ENCODE results near the gene IMMT.
A peak's percentile ranks its signal among the peaks of the same experiment; 100 is the strongest.

The IMMT gene

DNA sequence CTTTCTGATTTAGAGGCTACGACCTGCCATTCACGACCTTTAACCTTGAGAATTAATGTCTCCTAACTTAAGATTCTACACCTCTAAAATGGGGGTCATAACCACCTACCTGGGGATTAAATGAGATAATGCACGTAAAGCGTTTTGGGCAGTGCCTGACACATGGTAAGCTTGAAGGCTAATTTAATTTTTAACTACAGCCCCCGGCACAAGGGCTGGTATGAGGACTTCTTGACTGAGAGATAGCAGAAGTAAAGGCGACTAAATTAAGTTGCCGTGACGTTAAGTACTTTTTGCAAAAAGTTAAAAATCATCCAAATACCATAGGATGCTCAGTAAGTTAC lies 4.5 kb upstream of the IMMT start:
- DNase-seq (ENCODE audit: low read depth) = peak; percentile 25
- TF ChIP-seq, protein P1, sequence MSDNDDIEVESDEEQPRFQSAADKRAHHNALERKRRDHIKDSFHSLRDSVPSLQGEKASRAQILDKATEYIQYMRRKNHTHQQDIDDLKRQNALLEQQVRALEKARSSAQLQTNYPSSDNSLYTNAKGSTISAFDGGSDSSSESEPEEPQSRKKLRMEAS (IDR thresholded peaks at IDR 0.05; ENCODE audit: low read depth, low read length) = no peak
- TF ChIP-seq, protein P2, sequence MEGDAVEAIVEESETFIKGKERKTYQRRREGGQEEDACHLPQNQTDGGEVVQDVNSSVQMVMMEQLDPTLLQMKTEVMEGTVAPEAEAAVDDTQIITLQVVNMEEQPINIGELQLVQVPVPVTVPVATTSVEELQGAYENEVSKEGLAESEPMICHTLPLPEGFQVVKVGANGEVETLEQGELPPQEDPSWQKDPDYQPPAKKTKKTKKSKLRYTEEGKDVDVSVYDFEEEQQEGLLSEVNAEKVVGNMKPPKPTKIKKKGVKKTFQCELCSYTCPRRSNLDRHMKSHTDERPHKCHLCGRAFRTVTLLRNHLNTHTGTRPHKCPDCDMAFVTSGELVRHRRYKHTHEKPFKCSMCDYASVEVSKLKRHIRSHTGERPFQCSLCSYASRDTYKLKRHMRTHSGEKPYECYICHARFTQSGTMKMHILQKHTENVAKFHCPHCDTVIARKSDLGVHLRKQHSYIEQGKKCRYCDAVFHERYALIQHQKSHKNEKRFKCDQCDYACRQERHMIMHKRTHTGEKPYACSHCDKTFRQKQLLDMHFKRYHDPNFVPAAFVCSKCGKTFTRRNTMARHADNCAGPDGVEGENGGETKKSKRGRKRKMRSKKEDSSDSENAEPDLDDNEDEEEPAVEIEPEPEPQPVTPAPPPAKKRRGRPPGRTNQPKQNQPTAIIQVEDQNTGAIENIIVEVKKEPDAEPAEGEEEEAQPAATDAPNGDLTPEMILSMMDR (IDR thresholded peaks at IDR 0.05; ENCODE audit: low read depth, low read length) = no peak
- TF ChIP-seq POLR2A (IDR thresholded peaks at IDR 0.05; ENCODE audit: extremely low read depth, insufficient read length) (no peak), MYC (IDR thresholded peaks at IDR 0.05; ENCODE audit: low read depth, low read length) (no peak)
- peak overlapping the region; percentile 83 for H3K4me3 ChIP-seq (ENCODE audit: low read depth, low read length)

DNA sequence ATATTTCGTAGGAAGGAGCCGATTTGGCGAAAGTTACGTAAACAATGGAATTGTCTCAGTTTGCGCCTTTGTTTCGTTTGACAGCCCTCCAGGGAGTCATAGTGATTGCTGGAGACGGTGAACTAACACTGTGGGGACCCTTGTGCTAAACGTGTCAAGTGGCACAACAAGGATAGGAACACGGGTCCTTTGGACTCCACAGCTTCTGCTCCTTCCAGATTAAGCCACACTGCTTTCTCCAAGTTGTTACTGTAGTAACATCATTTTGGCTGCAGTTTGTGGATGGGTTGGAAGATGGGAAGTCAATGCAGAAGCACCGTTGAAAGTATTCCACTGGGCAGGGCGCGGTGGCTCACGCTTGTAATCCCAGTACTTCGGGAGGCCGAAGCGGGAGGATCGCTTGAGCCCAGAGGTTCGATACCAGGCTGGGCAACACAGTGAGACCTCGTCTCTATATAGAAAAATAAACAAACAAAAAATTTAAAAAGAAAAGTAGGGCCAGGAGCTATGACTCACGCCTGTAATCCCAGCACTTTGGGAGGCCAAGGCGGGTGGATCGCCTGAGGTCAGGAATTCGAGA lies 636 bp upstream of the IMMT start:
- TF ChIP-seq MYC (IDR thresholded peaks at IDR 0.05; ENCODE audit: low read depth, low read length) (no peak), POLR2A (IDR thresholded peaks at IDR 0.05; ENCODE audit: extremely low read depth, insufficient read length) (no peak)
- TF ChIP-seq, protein P1 (IDR thresholded peaks at IDR 0.05; ENCODE audit: low read depth, low read length) = no peak
- TF ChIP-seq, protein P2 (IDR thresholded peaks at IDR 0.05; ENCODE audit: low read depth, low read length) = no peak
- DNase-seq (ENCODE audit: low read depth) = no peak
- peak overlapping the region; percentile 92 for H3K4me3 ChIP-seq (ENCODE audit: low read depth, low read length)

DNA sequence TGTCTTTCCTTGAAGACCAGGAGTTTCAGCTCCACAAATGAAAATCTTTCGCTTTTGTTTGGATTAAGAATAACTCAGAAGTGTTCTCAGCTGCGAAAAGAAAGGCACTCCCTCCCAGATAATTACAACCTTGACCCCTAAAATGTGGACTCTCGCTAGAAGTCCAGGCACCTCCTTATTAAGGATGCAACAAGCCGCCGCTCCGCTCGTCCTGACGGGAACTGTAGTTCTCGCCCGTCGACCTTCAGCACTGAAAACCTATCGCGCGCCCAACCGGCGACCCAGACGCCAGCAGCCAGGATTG lies 559 bp downstream of the IMMT start:
- TF ChIP-seq, protein P1 (IDR thresholded peaks at IDR 0.05; ENCODE audit: low read depth, low read length) = peak; percentile 53
- TF ChIP-seq MYC (IDR thresholded peaks at IDR 0.05; ENCODE audit: low read depth, low read length) = no peak
- H3K4me3 ChIP-seq (ENCODE audit: low read depth, low read length) = peak overlapping the region; percentile 92
- DNase-seq (ENCODE audit: low read depth) = no peak

DNA sequence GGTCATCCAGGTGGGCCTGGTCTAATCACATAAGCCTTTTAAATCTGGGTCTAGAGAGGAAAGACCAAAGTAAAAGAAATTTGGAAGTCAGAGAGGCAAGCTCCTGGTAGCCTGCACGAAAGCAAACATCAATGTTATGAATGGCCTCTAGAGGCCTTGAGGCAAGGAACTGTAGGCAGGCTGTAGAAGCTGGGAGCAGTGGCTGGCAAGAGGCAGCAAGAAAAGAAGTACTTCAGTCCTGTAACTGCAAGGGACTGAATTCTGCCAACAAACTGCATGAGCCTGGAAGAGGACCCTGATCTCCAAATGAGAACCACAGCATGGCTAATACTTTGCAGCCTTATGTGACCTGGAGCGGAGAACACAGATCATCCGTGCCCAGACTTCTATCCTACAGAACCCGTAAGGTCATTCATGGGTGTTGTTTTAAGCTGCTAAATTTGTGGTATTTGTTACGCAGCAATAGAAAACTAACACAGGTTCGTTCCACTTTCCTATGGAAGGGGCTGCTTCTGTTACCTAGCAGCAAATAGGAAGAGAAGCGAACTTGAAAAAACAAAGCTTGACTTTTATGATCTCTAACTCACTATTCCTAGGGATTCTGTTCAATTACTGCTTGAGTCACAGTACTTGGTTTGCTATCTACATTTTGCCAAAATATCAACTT lies 1.2 kb downstream of the IMMT start:
- TF ChIP-seq MYC (IDR thresholded peaks at IDR 0.05; ENCODE audit: low read depth, low read length) = no peak
- TF ChIP-seq, protein P1 (IDR thresholded peaks at IDR 0.05; ENCODE audit: low read depth, low read length) = no peak
- no peak for TF ChIP-seq POLR2A (IDR thresholded peaks at IDR 0.05; ENCODE audit: extremely low read depth, insufficient read length)
- TF ChIP-seq, protein P2 (IDR thresholded peaks at IDR 0.05; ENCODE audit: low read depth, low read length) = no peak
- peak overlapping the region; percentile 92 for H3K4me3 ChIP-seq (ENCODE audit: low read depth, low read length)
- peak; percentile 37 for DNase-seq (ENCODE audit: low read depth)

DNA sequence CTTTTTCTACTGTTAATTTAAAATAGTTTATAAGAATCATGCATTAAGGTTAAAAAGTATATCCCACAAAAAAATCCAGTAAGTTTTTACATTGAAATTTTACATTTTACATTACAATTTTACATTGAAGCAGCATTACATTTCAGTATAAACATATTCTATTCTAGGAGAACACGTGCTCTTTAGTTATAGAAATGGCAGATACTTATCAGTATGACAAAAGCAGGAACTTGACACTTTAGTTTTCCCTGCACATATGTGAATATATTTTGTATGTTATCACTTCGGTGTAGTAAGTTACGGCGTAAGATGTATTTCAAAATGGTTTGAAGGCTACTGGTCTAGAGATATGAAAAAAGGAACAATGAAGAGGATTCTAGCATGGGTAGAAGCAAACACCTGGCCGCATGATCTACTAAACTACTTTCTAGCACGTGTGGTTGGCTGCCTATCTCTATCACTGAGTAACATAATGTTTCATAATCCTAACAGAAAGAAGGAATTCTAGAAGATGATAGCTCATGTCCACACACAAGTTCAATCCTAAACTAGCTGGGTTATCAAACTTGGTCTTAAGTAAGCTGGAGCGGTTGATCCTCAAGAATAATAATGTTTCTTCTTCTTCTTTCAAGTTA lies 5.4 kb downstream of the IMMT start:
- DNase-seq (ENCODE audit: low read depth) = no peak
- TF ChIP-seq POLR2A (IDR thresholded peaks at IDR 0.05; ENCODE audit: extremely low read depth, insufficient read length) (no peak), MYC (IDR thresholded peaks at IDR 0.05; ENCODE audit: low read depth, low read length) (no peak)
- TF ChIP-seq, protein P1 (IDR thresholded peaks at IDR 0.05; ENCODE audit: low read depth, low read length) = no peak
- TF ChIP-seq, protein P2 (IDR thresholded peaks at IDR 0.05; ENCODE audit: low read depth, low read length) = no peak
- no peak overlapping the region for H3K4me3 ChIP-seq (ENCODE audit: low read depth, low read length)

DNA sequence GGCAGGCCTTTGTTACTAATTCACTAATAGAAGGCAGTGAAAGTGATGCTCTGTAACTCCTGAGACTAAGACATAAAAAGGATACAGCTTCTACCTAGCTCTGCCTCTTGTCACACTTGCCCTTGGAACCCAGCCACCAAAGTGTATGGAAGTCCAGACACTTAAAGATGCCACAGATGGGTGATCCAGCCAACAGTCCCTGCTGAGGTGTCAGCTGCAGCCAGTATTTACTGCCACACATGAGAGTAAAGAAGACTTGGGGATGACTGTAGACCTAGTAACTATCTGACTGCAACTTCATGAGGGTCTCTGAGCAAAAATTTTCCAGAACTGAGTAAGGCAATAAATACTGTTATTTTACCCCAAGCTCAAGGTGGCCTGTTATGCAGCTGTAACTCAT lies 8.8 kb downstream of the IMMT start:
- DNase-seq (ENCODE audit: low read depth) = no peak
- TF ChIP-seq POLR2A (IDR thresholded peaks at IDR 0.05; ENCODE audit: extremely low read depth, insufficient read length) (no peak), MYC (IDR thresholded peaks at IDR 0.05; ENCODE audit: low read depth, low read length) (no peak)
- TF ChIP-seq, protein P1 (IDR thresholded peaks at IDR 0.05; ENCODE audit: low read depth, low read length) = no peak
- TF ChIP-seq, protein P2 (IDR thresholded peaks at IDR 0.05; ENCODE audit: low read depth, low read length) = no peak
- no peak overlapping the region for H3K4me3 ChIP-seq (ENCODE audit: low read depth, low read length)

All from NB4 (cell line).